Fibroblast of mammary gland (primary cell): ENCODE measurements around the gene ABCC2.
"Not testable (repeated sequence)": the region's sequence is repeated elsewhere in the genome, so short reads cannot be mapped to it uniquely, and the experiment has no call there.

Experiments used
- DNase-seq: peaks from one replicate; pipeline ENCODE4 v3.0.0-alpha.2; 2010; ENCODE audit warnings: low read depth
- H3K4me3 ChIP-seq: 2 replicates; pipeline ENCODE4 v1.5.1; 2011; ENCODE audit warnings: low read depth, mild to moderate bottlenecking, low read length, moderate library complexity; ENCODE audit not compliant: control insufficient read depth
- TF ChIP-seq, protein P1 (sequence below): conservative IDR thresholded peaks from 2 replicates; pipeline ENCODE4 v1.5.1; 2011; ENCODE audit warnings: low read depth, low read length, inconsistent platforms; ENCODE audit not compliant: control insufficient read depth, insufficient read depth

Gene ABCC2

DNA sequence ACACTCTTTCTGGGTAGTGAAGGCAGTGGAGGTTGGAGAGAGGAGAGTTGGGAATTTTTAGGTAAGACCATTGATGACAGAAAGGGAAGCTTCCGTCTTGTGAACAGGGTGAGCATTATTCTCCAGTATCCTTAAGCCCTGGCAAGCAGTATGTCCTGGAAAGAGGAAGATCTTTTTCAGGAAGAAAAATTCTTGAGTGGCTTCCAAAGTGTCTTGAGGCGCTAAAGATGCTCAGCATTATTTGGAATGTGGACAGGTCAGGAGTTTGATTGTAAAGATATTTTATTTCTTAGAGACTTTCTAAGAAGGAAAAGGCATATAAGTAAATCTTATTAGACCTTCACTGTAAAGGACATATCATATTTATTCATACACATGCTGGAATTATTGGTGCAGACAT, 54.3 kb downstream of the ABCC2 start:
- no peak for DNase-seq
- H3K4me3 ChIP-seq = no peak overlapping the region
- TF ChIP-seq, protein P1, sequence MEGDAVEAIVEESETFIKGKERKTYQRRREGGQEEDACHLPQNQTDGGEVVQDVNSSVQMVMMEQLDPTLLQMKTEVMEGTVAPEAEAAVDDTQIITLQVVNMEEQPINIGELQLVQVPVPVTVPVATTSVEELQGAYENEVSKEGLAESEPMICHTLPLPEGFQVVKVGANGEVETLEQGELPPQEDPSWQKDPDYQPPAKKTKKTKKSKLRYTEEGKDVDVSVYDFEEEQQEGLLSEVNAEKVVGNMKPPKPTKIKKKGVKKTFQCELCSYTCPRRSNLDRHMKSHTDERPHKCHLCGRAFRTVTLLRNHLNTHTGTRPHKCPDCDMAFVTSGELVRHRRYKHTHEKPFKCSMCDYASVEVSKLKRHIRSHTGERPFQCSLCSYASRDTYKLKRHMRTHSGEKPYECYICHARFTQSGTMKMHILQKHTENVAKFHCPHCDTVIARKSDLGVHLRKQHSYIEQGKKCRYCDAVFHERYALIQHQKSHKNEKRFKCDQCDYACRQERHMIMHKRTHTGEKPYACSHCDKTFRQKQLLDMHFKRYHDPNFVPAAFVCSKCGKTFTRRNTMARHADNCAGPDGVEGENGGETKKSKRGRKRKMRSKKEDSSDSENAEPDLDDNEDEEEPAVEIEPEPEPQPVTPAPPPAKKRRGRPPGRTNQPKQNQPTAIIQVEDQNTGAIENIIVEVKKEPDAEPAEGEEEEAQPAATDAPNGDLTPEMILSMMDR = no peak

DNA sequence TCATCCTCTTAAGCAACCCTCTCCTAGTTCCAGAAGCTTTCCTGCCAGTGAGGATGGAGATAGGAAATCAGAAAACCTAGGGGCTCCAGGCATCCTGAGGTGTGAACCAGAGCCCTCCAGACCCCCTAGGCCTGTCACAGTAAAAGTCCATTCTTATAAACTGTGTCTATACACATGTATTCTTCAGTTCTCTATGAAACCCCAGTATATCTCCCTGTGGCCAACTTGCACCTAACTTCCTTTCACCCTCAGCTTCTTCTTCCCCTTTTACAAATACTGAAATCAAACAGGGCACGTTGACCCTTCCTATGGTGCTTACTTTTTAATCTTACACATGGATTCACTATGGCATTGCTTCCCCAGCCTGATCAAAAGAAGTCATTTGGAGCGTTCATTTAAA, 58.4 kb downstream of the ABCC2 start:
- not testable (repeated sequence) for DNase-seq

DNA sequence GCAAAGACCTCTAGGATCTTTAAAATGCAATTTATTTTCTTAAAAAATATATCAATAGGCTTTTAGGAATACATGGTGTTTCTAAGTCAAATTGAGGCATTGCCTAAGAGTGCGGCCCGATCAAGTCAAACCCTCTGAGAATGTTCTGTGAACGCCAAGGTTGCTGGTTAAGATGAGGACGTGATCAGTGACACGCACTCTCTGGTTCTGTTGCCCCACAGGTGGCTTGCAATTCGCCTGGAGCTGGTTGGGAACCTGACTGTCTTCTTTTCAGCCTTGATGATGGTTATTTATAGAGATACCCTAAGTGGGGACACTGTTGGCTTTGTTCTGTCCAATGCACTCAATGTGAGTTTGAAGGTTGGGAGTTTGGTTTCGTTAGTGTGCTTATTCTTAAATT, 59.3 kb downstream of the ABCC2 start:
- TF ChIP-seq, protein P1 = no peak
- no peak overlapping the region for H3K4me3 ChIP-seq
- DNase-seq = no peak

More for the DNA sequence above, 58.4 kb downstream of the ABCC2 start:
- not testable (repeated sequence) for H3K4me3 ChIP-seq

DNA sequence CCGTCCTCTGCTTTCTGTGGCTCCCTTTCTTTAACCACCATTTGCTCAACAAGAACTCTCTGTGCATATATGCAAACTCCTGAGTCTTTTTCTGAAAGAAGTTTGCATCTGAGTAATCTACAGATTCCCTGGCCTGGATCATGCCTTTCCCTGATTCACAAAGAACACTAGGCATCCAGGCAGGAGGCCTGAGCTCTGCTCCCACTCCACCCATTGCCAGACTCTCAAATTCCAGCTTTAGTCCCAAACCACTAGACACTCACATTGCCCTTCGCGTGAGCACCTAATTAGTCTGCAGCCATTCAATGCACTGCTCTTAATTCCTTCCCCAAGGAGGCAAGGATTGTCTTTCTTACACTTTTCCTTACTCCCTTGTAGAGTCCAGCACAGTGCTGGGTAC, 60.9 kb downstream of the ABCC2 start:
- peak; percentile 27 for DNase-seq
- H3K4me3 ChIP-seq = no peak overlapping the region
- TF ChIP-seq, protein P1 = no peak

DNA sequence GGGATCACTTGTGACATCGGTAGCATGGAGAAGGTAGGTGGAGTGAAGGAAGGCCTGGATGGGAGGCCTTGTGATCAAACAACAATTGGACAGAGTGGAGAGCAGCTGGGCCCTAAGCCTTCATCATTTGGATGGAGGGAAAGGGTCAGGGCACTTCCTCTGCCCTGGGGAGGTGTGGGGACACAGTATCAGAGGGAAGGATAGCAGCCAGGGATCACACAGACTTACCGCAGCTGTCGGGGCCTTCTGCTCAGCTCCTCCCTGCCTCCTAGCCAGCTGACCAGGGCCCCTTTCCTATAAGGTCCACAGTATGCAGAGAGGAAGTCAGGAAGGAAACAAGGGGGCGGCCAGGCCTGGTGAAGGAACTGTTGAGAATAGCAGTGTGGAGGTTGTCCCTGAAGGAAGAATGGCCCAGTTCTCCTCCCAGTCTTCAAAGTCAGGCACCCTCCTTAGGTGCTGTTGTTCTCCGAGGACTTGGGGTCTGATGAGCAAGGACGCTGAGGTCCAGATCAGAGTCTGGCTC, 62.1 kb downstream of the ABCC2 start:
- DNase-seq = no peak
- no peak overlapping the region for H3K4me3 ChIP-seq
- TF ChIP-seq, protein P1 = no peak

DNA sequence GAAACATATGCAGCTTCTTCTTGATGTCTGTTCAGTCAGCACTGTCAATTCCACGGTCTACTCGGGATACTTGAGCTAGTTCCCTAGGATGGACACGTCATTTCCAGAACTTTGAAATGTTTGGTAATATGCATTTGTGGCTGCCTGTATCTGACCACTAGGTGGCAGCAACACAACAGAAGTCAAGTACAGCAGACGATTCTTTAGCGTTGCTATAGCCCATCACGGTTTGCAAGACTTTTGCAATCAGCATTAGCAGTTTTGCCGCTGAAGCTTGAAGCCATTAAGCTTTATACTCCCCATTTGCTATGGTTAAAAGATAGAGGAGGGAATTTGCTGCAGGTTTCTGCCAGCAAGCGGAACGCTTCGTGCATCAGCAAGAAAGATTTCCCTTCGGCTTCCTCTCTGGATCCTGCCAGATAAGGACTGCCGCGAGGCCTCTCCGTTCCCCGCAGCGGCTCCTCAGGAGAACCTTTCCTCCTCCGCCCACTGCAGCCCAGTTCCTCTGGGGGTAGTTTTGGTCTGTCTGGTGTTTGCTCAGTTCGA, 63.5 kb downstream of the ABCC2 start:
- DNase-seq = peak; percentile 97
- H3K4me3 ChIP-seq = no peak overlapping the region
- TF ChIP-seq, protein P1 = peak; percentile 92

DNA sequence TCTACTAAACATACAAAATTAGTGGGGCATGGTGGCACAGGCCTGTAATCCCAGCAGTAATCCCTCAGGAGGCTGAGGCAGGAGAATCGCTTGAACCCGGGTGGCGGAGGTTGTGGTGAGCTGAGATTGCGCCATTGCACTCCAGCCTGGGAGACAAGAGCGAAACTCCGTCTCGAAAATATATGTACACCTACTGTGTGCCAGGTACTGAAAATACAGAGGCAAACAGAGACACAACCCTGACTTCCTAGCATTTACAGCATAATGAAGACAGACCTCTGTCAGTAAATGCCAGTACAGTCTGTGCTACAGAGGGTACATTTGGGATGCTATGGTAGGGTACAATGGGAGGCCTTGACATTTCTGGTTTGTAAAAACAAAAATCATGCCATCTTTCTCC, 66.6 kb downstream of the ABCC2 start:
- H3K4me3 ChIP-seq = no peak overlapping the region
- DNase-seq = no peak
- TF ChIP-seq, protein P1 = no peak
